Sigmoid colon (tissue), 4 donors: ENCODE data around the gene PRTFDC1.

Experiments
- EP300 ChIP-seq, 4 donors: sonication (generic); formaldehyde crosslinking; IDR thresholded peaks; one replicate each; pipeline ENCODE4 v1.6.1; 2017; ENCODE audit warnings: antibody characterized with exemption in 4 of 4
- POLR2AphosphoS5 ChIP-seq, 4 donors: sonication (generic); formaldehyde crosslinking; IDR thresholded peaks; one replicate each; pipeline ENCODE4 v1.6.1; 2017; ENCODE audit warnings: antibody characterized with exemption in 4 of 4
- TF ChIP-seq, protein P1 (sequence below), 4 experiments: fragments of 450-650 bp in 3 of 4; fragments of 200-600 bp in 1 of 4; IDR thresholded peaks; one replicate each; pipeline ENCODE4 v1.5.1; 2016 to 2019; ENCODE audit warnings: antibody characterized with exemption in 4 of 4, mild to moderate bottlenecking in 3 of 4, moderate library complexity in 2 of 4

DNA sequence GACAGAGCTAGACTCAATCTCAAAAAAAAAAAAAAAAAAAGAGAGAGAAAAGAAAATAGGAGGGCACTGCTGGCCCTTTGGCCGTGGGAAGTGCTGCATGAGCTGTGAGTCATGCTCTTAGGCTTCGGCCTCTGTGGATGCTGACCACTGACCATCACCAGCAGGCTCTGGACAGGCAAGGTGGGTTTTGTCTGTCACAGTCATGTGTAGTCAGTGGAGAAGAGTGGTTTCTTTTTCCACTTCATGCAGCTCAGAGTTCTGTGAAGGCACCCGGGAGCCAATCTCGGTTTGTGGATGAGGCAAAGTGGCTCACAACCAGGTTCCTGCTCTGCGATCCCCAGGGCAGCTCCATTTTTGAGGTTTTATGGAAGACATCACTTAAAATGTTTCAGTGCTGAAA, 58.1 kb downstream of the PRTFDC1 start:
- TF ChIP-seq, protein P1, sequence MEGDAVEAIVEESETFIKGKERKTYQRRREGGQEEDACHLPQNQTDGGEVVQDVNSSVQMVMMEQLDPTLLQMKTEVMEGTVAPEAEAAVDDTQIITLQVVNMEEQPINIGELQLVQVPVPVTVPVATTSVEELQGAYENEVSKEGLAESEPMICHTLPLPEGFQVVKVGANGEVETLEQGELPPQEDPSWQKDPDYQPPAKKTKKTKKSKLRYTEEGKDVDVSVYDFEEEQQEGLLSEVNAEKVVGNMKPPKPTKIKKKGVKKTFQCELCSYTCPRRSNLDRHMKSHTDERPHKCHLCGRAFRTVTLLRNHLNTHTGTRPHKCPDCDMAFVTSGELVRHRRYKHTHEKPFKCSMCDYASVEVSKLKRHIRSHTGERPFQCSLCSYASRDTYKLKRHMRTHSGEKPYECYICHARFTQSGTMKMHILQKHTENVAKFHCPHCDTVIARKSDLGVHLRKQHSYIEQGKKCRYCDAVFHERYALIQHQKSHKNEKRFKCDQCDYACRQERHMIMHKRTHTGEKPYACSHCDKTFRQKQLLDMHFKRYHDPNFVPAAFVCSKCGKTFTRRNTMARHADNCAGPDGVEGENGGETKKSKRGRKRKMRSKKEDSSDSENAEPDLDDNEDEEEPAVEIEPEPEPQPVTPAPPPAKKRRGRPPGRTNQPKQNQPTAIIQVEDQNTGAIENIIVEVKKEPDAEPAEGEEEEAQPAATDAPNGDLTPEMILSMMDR (IDR thresholded peaks at IDR 0.05) = no peak
- TF ChIP-seq POLR2AphosphoS5 (IDR thresholded peaks at IDR 0.05) (no peak), EP300 (IDR thresholded peaks at IDR 0.05) (no peak)
